GM18499 (cell line): ENCODE data around the gene KDM6B.

ENCODE experiments used
- ATAC-seq: cut with Tn5 transposase; IDR thresholded peaks from one replicate; pipeline ENCODE4 v1.9.1; 2021; ENCODE audit warnings: moderate number of reproducible peaks; ENCODE audit not compliant: insufficient read depth, unreplicated experiment

Gene KDM6B

GRCh38 chr17:7818746-7819645 is 15.0 kb upstream of the KDM6B start:
- no peak for ATAC-seq

GRCh38 chr17:7820231-7820630 is 13.8 kb upstream of the KDM6B start:
- ATAC-seq = no peak

- ATAC-seq = no peak
These were observed 11.9 kb upstream of the KDM6B start for GRCh38 chr17:7822126-7822525.

GRCh38 chr17:7823581-7824001 is 10.4 kb upstream of the KDM6B start:
- ATAC-seq = no peak

- no peak for ATAC-seq
These were observed 9.7 kb upstream of the KDM6B start for GRCh38 chr17:7824021-7824924.

GRCh38 chr17:7825206-7825990 is 8.6 kb upstream of the KDM6B start:
- ATAC-seq = no peak

- no peak for ATAC-seq
These were observed 3.4 kb upstream of the KDM6B start for GRCh38 chr17:7830616-7831015.

GRCh38 chr17:7831233-7831632 is 2.8 kb upstream of the KDM6B start:
- no peak for ATAC-seq

- ATAC-seq = no peak
These were observed 1.6 kb upstream of the KDM6B start for GRCh38 chr17:7832431-7832830.

GRCh38 chr17:7833011-7833794 is 814 bp upstream of the KDM6B start:
- no peak for ATAC-seq

GRCh38 chr17:7834542-7834956 is 532 bp downstream of the KDM6B start:
- ATAC-seq = no peak

- no peak for ATAC-seq
These were observed 1.2 kb downstream of the KDM6B start for GRCh38 chr17:7834957-7835813.

GRCh38 chr17:7835814-7836595 is 2.0 kb downstream of the KDM6B start:
- no peak for ATAC-seq

- no peak for ATAC-seq
These were observed 2.8 kb downstream of the KDM6B start for GRCh38 chr17:7836596-7837407.

GRCh38 chr17:7837408-7838088 is 3.5 kb downstream of the KDM6B start:
- no peak for ATAC-seq
